GM12873 (cell line): ENCODE results near the gene FASLG.

Source experiments
- CTCF ChIP-seq: IDR thresholded peaks from 2 replicates; pipeline ENCODE4 v1.5.1; 2012; ENCODE audit warnings: low read depth, mild to moderate bottlenecking, moderate library complexity, low read length, control low read depth; ENCODE audit not compliant: insufficient read depth; ENCODE audit errors: missing control alignments

FASLG gene

GRCh38 chr1:172658871-172659453 is at the start of gene FASLG:
Gene FASLG (plus strand): TSS chr1:172659103. CDS start chr1:172659202, 99 bp downstream.
- TF ChIP-seq CTCF = no peak

DNA sequence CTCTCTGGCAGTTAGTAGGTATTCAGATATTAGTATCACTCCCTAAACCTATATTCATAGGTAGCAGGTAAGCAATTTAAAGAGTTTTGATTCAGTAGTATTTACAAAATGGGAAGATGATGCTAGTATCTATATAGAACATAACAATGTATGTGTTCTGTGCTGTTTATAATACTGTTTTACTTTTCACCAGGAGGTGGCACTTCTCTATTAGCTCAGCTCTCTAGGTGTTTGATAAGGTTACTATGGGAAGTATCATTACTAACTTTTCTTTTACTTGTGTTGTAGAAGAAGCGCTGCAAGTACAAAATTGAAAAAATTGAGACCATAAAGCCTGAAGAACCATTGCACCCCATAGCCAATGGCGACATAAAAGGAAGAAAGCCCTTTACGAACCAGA is 49.4 kb upstream of the FASLG start:
- peak; percentile 25 for TF ChIP-seq CTCF

GRCh38 chr1:172612478-172612877 is 46.4 kb upstream of the FASLG start:
- TF ChIP-seq CTCF = no peak

DNA sequence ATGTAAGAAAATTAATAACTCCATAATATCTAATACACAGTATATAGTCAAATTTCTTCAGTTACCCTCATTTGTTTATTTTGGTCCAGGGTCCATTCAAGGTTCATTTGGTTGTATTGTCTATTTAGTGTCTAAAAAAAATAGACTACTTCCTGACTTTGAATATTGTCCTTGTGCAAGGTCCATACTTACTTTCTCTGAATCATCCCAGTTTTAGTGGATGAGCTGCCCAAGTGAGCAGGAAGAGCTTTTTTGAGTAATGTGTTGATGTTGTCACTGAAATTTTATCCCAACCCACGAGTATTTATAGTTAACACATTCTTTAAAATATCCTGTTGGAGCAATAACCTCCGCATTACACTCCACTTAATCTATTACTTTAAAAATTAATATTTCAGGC is 45.6 kb upstream of the FASLG start:
- TF ChIP-seq CTCF = no peak

DNA sequence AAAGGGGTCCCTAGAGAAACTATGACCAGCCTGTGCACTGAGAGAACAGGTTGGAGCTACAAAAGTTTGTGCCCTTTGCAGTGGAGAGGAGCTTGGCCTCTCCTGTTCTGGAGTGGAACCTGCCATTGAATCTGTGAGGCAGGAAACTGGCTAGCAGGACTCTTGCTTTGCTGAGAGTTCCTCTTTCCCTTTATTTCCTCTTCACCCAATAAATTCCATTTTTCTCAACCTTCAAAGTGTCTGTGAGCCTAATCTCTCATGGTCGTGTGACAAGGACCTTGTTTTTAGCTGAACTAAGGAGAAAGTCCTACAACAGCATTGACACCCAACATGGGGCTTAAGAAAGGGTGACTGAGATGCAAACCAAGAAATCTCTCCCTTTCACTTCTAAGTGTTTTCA is 42.7 kb upstream of the FASLG start:
- TF ChIP-seq CTCF = no peak

GRCh38 chr1:172616636-172617035 is 42.3 kb upstream of the FASLG start:
- no peak for TF ChIP-seq CTCF

DNA sequence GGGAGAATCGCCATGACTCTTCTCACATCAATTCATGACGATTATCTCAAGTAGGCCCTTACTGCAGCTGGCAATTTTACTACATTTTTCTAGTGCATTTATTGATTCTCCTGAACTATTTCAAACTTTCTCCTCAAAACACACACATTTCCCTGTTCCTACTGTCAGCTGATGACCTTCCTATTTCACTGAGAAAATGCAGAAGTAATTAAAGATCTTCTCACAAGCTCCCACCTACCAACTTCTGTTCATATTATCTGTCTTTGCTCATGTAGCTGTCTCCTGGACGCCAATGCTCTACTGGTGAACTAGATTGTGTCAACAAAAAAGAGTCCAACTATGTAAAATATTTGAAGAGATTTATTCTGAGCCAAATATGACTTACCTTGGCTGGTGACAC is 36.4 kb upstream of the FASLG start:
- no peak for TF ChIP-seq CTCF
